OCI-LY7 (cell line): ENCODE results near the gene PRTN3.

Experiments used
- CTCF ChIP-seq: fragments of 200-600 bp; sonication (generic); conservative IDR thresholded peaks from 2 replicates; pipeline ENCODE4 v1.5.1; 2014; ENCODE audit warnings: mild to moderate bottlenecking, antibody characterized with exemption, low read length, moderate library complexity, mixed read lengths
- EZH2phosphoT487 ChIP-seq: fragments of 200-600 bp; sonication (generic); IDR thresholded peaks from 2 replicates; pipeline ENCODE4 v1.6.1; 2018; ENCODE audit warnings: low read depth, borderline replicate concordance, mild to moderate bottlenecking, mixed run types, antibody characterized with exemption, low read length, moderate library complexity, mixed read lengths

- TF ChIP-seq CTCF (no peak), EZH2phosphoT487 (no peak)
Measured at GRCh38 chr19:816500-816857, 24.3 kb upstream of the PRTN3 start.
